ENCODE results near the gene ATP1B2.

GRCh38 chr17:7636163-7636562, 14.6 kb upstream of the ATP1B2 start:
- no peak for TF ChIP-seq CTCF (IDR thresholded peaks at IDR 0.05 in 8 of 11, conservative IDR thresholded peaks at IDR 0.05 in 3 of 11)
- no peak for TF ChIP-seq POLR2A (IDR thresholded peaks at IDR 0.05)
- TF ChIP-seq POLR2AphosphoS5 (IDR thresholded peaks at IDR 0.05): no peak

Measured in spleen (tissue), 7 donors.